Liver (tissue), 9 donors: ENCODE data around the gene MYO9A. TPM values are rescaled to one million over a fixed set of nuclear protein-coding genes. Genes with fewer than 3 reads are reported as not detected.

Source experiments
- DNase-seq: peaks from one replicate; pipeline ENCODE4 v3.0.0-alpha.2; 2017; ENCODE audit warnings: low spot score
- H3K27ac ChIP-seq, 2 donors: one replicate each; pipeline ENCODE4 v1.7.0; 2013; ENCODE audit warnings: inconsistent platforms in 2 of 2, low read length in 2 of 2, control low read depth in 1 of 2, low read depth in 1 of 2, mild to moderate bottlenecking in 1 of 2
- H3K27me3 ChIP-seq, 4 donors: one replicate each; pipeline versions ENCODE4 v1.6.1 to v1.7.0; 2013; ENCODE audit warnings: low read length in 3 of 4, inconsistent platforms in 1 of 4, mild to moderate bottlenecking in 1 of 4, moderate library complexity in 1 of 4; ENCODE audit not compliant: control insufficient read depth in 4 of 4, insufficient read depth in 4 of 4
- H3K36me3 ChIP-seq, 4 donors: one replicate each; pipeline versions ENCODE4 v1.6.1 to v1.7.0; 2013; ENCODE audit warnings: low read length in 3 of 4, mild to moderate bottlenecking in 3 of 4, low read depth in 1 of 4, moderate library complexity in 1 of 4; ENCODE audit not compliant: control insufficient read depth in 4 of 4, insufficient read depth in 3 of 4
- H3K4me1 ChIP-seq, 4 donors: one replicate each; pipeline versions ENCODE4 v1.6.1 to v1.7.0; 2013; ENCODE audit warnings: low read length in 3 of 4, mild to moderate bottlenecking in 3 of 4, moderate library complexity in 1 of 4; ENCODE audit not compliant: control insufficient read depth in 4 of 4, insufficient read depth in 4 of 4
- H3K4me3 ChIP-seq, 3 donors: one replicate each; pipeline versions ENCODE4 v1.6.1 to v1.7.0; 2013; ENCODE audit warnings: low read length in 3 of 3, control low read depth in 1 of 3, low read depth in 1 of 3, mild to moderate bottlenecking in 1 of 3
- H3K9ac ChIP-seq, 2 donors: one replicate each; pipeline ENCODE4 v1.7.0; 2013; ENCODE audit warnings: low read length in 2 of 2, mild to moderate bottlenecking in 2 of 2, moderate library complexity in 2 of 2, control low read depth in 1 of 2, low read depth in 1 of 2
- H3K9me3 ChIP-seq, 4 donors: one replicate each; pipeline versions ENCODE4 v1.6.1 to v1.7.0; 2013; ENCODE audit warnings: low read length in 3 of 4; ENCODE audit not compliant: control insufficient read depth in 4 of 4
- ATF3 ChIP-seq: IDR thresholded peaks from 2 replicates; pipeline ENCODE4 v1.6.1; 2016; ENCODE audit warnings: antibody characterized with exemption
- CTCF ChIP-seq: fragments of 150-350 bp; IDR thresholded peaks from 2 replicates; pipeline ENCODE4 v1.5.1; 2017; ENCODE audit warnings: improper control_type of control experiment, low read depth, low read length; ENCODE audit not compliant: missing input control
- EGR1 ChIP-seq, 2 donors: IDR thresholded peaks; 2 replicates each; pipeline ENCODE4 v1.6.1; 2016 to 2018; ENCODE audit warnings: antibody characterized with exemption in 2 of 2, low read depth in 2 of 2
- FOXA1 ChIP-seq: IDR thresholded peaks from 2 replicates; pipeline ENCODE4 v1.6.1; 2016; ENCODE audit warnings: antibody characterized with exemption
- FOXA2 ChIP-seq: IDR thresholded peaks from 2 replicates; pipeline ENCODE4 v1.6.1; 2016; ENCODE audit warnings: antibody characterized with exemption
- GABPA ChIP-seq, 2 donors: IDR thresholded peaks in 1 of 2; conservative IDR thresholded peaks in 1 of 2; 2 replicates each; pipeline ENCODE4 v1.6.1; 2016; ENCODE audit warnings: antibody characterized with exemption in 2 of 2, mild to moderate bottlenecking in 1 of 2, moderate library complexity in 1 of 2
- HNF4A ChIP-seq, 2 donors: conservative IDR thresholded peaks; 2 replicates each; pipeline ENCODE4 v1.6.1; 2016; ENCODE audit warnings: antibody characterized with exemption in 2 of 2, mild to moderate bottlenecking in 2 of 2
- HNF4G ChIP-seq: IDR thresholded peaks from 2 replicates; pipeline ENCODE4 v1.6.1; 2016; ENCODE audit warnings: antibody characterized with exemption
- JUND ChIP-seq, 2 donors: IDR thresholded peaks; 2 replicates each; pipeline ENCODE4 v1.6.1; 2016; ENCODE audit warnings: antibody characterized with exemption in 2 of 2
- MAX ChIP-seq: IDR thresholded peaks from 2 replicates; pipeline ENCODE4 v1.6.1; 2016; ENCODE audit warnings: antibody characterized with exemption
- NR2F2 ChIP-seq: IDR thresholded peaks from 2 replicates; pipeline ENCODE4 v1.6.1; 2016; ENCODE audit warnings: antibody characterized with exemption
- RAD21 ChIP-seq, 2 donors: IDR thresholded peaks; 2 replicates each; pipeline ENCODE4 v1.6.1; 2016; ENCODE audit warnings: antibody characterized with exemption in 2 of 2, mild to moderate bottlenecking in 2 of 2
- RXRA ChIP-seq, 2 donors: IDR thresholded peaks; 2 replicates each; pipeline ENCODE4 v1.6.1; 2017 to 2018; ENCODE audit warnings: antibody characterized with exemption in 2 of 2, mild to moderate bottlenecking in 1 of 2
- SP1 ChIP-seq: IDR thresholded peaks from 2 replicates; pipeline ENCODE4 v1.6.1; 2018; ENCODE audit warnings: antibody characterized with exemption, mild to moderate bottlenecking
- TAF1 ChIP-seq: conservative IDR thresholded peaks from 2 replicates; pipeline ENCODE4 v1.6.1; 2016; ENCODE audit warnings: antibody characterized with exemption, mild to moderate bottlenecking
- YY1 ChIP-seq: IDR thresholded peaks from 2 replicates; pipeline ENCODE4 v1.6.1; 2016; ENCODE audit warnings: antibody characterized with exemption, mild to moderate bottlenecking
- WGBS: extraction: QIAGEN DNeasy Blood & Tissue Kit; methylation state at CpG from one replicate; pipeline ENCODE4 v1.1.7; 2013; 5-methylcytosine and 5-hydroxymethylcytosine counted together
- polyA plus RNA-seq, 2 donors: library from polyadenylated mRNA; stranded (reverse) in 1 of 2; unstranded in 1 of 2; fragments of 200-250 nt in 1 of 2; fragments of >200 nt in 1 of 2; fragmentation: Nextera tagmentation in 1 of 2; extraction: Ambion mirVana in 1 of 2; gene quantifications; one replicate each; pipeline versions ENCODE4 v1.2.1 to v1.2.3, GENCODE V29; 2013 to 2015
- total RNA-seq, 2 donors: library from RNA; depleted of rRNA; stranded (reverse); fragments of >200 nt; gene quantifications; one replicate each; pipeline ENCODE4 v1.2.3, GENCODE V29; 2014
- TF ChIP-seq, protein P1 (sequence below): IDR thresholded peaks from 2 replicates; pipeline ENCODE4 v1.6.1; 2016; ENCODE audit warnings: antibody characterized with exemption, mild to moderate bottlenecking
- TF ChIP-seq, protein P2 (sequence below): IDR thresholded peaks from 2 replicates; pipeline ENCODE4 v1.6.1; 2016; ENCODE audit warnings: antibody characterized with exemption
- donor health status: healthy.
- donor health status: healthy.
- donor health status: healthy.
- donor health status: healthy.
- donor health status: healthy.

Gene MYO9A
- total and polyA plus RNA-seq, 4 donors: 1.4 to 14.9 (median 8.4) TPM

DNA sequence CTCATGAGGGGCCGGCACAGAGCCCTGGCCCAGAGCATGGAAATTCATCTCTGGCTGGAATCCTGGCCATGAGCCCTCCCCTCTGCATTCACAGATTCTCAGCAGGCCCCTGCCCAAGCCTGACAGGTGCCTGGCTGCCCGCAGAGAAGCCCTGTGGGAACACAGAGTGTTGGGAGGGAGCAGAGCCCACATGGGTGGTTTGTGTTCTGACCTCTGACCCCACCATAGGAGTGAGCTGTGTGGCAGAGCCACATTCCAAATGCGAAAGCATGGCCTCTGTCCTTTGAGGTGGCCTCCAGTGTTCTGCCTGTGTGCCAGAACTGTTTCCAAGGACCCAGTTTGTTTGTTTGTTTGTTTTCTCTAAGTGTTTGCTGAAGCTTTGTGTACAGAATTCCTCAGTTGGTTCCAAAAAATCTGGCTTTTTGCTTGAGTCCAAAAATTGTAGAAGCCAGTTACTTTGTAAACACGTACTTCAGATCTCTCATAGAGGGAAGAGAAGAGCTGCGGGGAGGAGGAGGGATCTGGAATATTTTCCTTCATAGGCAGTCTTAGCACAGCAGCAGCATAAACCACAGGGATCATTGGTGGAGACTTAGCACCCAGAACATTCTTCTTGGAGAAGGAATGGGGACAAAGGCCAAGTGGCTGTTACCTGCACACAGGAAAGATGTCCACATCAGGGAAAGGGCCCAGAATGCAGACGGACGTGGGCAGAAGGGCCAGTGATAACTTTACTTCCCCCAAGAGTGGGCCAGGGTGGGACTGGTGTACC, 43.6 kb upstream of the MYO9A start:
- Histone ChIP-seq H3K27ac (no peak overlapping the region), H3K27me3 (no peaks in the 10 kb centered on the region), H3K9me3 (no peaks in the 10 kb centered on the region), H3K4me1 (no peaks in the 10 kb centered on the region), H3K9ac (no peak overlapping the region), H3K36me3 (no peaks in the 10 kb centered on the region), H3K4me3 (no peak overlapping the region)
- WGBS: 90% methylated on average over 7 of the region's 7 CpGs
- no peak for DNase-seq
- TF ChIP-seq HNF4G: no peak
- TF ChIP-seq HNF4A (conservative IDR thresholded peaks at IDR 0.05): no peak
- no peak for TF ChIP-seq EGR1 (IDR thresholded peaks at IDR 0.05; ENCODE audit: low read depth in 2 of 2)
- no peak for TF ChIP-seq RXRA (IDR thresholded peaks at IDR 0.05)
- no peak for TF ChIP-seq TAF1
- no peak for TF ChIP-seq FOXA1
- TF ChIP-seq YY1: no peak
- TF ChIP-seq JUND (IDR thresholded peaks at IDR 0.05): no peak
- no peak for TF ChIP-seq FOXA2
- no peak for TF ChIP-seq MAX
- TF ChIP-seq CTCF: no peak
- TF ChIP-seq, protein P1, sequence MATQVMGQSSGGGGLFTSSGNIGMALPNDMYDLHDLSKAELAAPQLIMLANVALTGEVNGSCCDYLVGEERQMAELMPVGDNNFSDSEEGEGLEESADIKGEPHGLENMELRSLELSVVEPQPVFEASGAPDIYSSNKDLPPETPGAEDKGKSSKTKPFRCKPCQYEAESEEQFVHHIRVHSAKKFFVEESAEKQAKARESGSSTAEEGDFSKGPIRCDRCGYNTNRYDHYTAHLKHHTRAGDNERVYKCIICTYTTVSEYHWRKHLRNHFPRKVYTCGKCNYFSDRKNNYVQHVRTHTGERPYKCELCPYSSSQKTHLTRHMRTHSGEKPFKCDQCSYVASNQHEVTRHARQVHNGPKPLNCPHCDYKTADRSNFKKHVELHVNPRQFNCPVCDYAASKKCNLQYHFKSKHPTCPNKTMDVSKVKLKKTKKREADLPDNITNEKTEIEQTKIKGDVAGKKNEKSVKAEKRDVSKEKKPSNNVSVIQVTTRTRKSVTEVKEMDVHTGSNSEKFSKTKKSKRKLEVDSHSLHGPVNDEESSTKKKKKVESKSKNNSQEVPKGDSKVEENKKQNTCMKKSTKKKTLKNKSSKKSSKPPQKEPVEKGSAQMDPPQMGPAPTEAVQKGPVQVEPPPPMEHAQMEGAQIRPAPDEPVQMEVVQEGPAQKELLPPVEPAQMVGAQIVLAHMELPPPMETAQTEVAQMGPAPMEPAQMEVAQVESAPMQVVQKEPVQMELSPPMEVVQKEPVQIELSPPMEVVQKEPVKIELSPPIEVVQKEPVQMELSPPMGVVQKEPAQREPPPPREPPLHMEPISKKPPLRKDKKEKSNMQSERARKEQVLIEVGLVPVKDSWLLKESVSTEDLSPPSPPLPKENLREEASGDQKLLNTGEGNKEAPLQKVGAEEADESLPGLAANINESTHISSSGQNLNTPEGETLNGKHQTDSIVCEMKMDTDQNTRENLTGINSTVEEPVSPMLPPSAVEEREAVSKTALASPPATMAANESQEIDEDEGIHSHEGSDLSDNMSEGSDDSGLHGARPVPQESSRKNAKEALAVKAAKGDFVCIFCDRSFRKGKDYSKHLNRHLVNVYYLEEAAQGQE: no peak
- TF ChIP-seq NR2F2: no peak
- no peak for TF ChIP-seq ATF3
- TF ChIP-seq, protein P2, sequence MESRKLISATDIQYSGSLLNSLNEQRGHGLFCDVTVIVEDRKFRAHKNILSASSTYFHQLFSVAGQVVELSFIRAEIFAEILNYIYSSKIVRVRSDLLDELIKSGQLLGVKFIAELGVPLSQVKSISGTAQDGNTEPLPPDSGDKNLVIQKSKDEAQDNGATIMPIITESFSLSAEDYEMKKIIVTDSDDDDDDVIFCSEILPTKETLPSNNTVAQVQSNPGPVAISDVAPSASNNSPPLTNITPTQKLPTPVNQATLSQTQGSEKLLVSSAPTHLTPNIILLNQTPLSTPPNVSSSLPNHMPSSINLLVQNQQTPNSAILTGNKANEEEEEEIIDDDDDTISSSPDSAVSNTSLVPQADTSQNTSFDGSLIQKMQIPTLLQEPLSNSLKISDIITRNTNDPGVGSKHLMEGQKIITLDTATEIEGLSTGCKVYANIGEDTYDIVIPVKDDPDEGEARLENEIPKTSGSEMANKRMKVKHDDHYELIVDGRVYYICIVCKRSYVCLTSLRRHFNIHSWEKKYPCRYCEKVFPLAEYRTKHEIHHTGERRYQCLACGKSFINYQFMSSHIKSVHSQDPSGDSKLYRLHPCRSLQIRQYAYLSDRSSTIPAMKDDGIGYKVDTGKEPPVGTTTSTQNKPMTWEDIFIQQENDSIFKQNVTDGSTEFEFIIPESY: no peak
- TF ChIP-seq RAD21 (IDR thresholded peaks at IDR 0.05): no peak
- no peak for TF ChIP-seq SP1
- TF ChIP-seq GABPA (IDR thresholded peaks at IDR 0.05 in 1 of 2, conservative IDR thresholded peaks at IDR 0.05 in 1 of 2): no peak
